NCI-H345 treated with DMSO at 0.1 percent for 48 hours (cell line): Measurements from ENCODE around the gene ATP2B2.

Source experiments
- DNase-seq: peaks from one replicate; lab custom pipeline; 2025; ENCODE audit not compliant: unreplicated experiment; lab: John Stamatoyannopoulos, UW

The ATP2B2 gene

DNA sequence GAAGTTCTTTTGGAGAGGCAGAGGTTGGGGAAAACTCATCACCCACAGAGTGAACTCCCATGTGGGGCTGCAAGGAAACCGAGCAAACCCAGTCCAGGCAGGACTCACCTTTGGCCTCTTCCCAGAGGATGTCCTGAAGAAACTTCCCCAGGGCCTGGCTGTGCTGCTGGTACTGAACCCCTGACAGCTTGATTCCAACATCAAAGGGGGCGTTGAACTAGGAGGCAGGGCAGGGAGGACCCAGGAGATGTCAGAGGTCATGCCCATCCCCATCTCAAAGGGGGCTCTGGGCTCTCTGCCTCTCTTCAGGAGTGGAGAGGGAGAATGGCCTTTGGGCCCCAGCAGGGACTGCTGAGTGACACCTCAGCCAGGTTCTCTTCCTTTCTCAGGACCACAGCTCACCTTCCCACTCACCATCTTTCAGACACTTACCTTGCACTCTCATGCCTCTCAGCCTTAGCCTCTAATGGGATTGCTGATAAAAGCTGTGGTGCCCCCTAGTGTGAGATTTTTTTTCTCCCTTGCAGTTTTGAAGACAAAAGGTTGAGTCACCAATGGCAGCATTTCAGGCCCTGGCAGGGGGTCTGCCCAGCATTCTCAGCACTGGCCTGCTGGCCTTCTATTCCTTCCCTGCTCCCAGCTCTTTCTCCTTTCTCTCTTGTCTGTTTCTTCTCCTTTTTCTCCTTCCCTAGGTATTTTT lies 218.6 kb downstream of the ATP2B2 start:
- DNase-seq = no peak

DNA sequence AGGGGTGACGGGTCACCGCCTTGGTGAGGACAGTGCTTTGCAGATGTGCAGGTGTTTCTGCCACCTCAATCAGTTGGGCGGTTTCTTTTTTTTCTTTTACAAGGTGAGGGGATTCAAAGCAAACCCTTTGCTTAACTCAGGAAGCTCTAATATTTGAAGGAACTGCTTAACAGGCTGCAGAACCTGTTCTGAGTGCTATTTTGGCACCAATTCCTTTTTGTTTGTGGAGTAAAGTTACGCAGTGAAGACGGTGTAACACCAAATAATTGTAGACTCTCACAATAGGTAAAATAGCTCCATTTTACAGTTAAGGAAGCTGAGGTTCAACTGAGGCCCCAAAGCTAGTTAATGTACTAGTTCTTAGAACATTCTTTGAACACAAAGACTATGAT lies 219.3 kb downstream of the ATP2B2 start:
- no peak for DNase-seq

DNA sequence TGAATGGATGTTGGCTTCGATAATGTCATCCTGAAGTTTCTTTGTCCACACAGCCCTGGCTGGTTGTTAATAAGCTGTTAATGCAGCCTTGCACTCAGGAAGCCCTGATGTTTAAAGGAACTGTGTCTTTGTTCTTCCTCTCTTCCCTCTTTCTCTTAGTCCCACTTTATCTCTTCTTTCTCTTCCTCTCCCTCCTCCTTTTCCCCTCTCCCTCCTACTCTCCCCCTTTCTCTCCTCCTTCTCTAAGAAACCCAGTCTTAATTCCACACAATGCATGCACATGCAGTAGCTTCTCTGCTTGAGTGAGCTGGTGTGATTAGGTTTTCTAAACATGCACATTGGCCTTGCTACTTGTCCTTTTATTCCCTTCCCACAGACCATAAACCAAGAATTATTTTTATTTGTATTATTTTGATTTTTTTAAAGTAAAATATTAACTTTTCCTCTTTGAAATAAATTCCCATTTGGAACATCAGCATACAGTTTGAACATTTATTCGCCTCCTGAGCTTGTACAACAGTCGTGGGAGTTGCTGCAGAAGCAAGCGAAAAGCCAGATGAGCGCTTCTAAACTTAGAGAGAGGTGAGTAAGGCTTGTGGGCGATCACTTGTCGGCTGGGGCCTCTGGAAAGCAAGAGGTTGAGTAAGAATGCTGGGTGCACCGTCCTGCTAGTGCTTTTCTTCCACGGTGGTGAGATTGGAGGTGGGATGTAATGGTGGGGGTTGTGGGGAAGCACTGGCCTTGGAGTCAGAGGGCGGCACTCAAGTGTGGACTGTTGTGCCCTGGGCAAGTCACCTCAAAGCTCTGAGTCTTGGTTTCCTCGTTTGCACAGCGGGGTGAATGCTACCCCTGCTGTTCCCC lies 219.9 kb downstream of the ATP2B2 start:
- DNase-seq = no peak

DNA sequence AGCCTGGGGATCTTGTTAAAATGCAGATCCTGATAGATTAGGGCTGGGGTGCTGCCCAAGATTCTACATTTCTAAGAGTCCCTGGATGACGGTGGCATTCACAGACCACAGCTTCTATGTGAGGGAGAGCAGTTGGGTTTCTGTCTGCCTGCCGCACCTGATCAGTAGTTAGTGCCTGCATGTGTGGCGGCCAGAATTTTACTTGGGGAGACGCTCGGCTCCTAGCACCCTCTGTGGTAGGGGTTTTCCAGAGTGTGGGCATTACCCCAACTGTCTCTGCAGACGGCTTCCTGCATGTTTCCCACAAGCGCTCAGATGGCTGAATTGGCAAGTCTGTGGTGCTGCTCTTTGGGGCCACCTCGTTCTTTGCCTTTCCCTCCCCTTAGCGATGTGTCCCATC lies 220.9 kb downstream of the ATP2B2 start:
- DNase-seq = no peak

DNA sequence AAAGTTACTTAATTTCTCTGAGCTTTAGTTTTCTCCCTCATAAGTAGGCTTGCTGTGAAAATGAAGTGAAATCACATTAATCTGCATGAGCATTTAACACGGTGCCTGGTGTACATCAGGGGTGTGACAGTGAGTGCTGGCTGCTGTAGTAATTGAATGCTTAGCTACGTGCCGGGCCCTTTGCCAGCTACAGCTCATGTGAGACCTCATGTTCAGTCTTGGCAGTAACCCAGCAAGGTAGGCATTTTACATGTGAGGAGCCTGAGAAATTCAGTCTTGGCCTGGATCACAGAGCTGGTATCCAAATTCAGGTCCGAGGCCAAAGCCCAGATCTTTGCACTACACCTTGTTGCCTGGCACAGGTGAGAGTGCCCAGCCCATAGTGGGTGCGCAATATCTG lies 221.7 kb downstream of the ATP2B2 start:
- no peak for DNase-seq

DNA sequence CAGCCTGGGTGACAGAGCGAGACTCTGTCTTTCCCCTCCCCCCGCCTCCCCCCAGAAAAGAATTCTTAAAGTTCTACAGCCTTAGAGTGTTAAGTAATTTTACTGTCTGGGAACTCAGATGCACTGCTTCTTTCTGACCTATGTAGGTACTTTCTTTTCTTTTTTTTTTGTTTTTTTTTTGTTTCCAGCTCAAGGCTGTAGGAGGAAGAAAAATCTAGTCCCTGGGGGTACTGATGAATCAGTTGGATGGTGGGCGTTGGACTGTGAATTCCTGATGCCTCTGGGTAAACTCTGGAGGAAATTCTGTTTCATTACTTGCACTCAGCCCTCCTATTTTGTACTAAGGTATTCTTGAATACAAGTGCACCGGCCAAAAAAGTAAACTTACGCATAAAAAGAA lies 223.4 kb downstream of the ATP2B2 start:
- DNase-seq = no peak

DNA sequence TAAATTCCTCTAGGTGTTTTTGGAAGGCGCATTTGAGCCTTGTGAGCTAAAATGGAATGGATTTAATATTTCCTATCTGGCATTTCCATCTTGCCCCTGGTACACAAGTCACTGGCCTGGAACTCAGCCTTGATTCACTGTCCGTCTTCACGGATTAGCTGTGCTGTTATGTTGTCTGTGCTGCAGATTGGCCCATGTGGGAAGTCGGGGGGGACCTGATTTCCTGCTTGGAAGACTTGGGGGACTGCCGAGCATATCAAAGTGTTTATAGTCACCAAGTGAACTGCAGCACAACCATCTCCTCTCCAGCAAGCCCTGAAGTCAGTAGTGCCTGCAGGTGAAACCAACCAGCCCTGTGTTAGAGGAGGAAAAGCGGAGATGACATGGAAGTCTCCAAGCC lies 224.8 kb downstream of the ATP2B2 start:
- no peak for DNase-seq

DNA sequence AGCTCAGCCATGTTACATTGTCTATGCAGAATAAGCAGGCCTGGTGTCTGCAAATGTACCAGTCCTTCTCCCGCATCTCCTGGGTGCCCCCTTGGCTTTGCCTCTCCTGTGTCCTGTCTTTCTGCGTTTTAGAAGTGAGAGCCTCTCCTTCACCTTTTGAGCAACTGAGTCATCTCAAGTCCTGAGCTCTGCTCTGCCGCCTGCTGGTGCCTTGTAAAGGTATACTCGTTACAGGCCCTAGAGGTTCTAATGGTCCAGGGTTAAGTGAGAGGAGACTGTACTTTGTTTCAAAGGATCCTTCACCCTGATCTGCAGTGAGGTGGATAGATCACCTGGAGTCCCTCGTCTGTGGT lies 225.2 kb downstream of the ATP2B2 start:
- DNase-seq = no peak

DNA sequence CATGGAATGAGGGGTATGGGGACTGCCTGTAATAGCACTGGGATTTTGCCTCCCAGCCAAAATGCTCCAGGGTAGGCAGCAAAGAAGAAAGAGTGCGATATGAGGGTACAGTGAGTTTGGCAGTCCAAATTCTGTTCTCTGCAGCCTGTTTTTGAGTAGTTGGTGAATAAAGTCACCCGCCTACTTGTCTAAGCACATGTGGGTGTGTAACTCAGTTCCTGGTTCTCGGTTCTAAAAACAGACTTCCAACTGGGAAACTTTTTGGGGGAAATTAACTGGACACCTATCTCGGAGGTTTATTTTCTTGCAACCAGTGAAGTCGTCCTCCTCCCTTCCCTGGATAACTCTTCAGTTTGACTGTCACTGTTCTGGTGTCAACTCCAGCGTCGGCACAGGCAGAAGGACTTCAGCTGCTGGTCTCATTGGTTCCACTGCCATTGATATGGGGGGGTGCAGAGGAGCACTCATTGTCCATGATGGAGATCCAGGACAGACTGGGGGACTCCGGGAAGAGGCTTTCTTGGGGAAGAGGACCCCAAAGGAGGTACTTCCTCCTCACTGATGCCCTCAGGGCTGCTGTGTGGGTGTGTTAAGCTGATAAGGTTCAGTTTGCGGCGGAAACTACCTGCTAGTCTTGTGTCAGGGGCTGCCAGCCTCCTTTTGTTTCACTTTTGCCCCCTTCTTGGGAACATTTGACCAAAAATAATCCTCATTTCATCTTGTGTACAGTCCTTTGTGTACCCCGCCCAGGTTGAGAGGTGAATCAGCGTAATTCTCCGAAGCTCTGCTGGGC lies 225.8 kb downstream of the ATP2B2 start:
- no peak for DNase-seq

DNA sequence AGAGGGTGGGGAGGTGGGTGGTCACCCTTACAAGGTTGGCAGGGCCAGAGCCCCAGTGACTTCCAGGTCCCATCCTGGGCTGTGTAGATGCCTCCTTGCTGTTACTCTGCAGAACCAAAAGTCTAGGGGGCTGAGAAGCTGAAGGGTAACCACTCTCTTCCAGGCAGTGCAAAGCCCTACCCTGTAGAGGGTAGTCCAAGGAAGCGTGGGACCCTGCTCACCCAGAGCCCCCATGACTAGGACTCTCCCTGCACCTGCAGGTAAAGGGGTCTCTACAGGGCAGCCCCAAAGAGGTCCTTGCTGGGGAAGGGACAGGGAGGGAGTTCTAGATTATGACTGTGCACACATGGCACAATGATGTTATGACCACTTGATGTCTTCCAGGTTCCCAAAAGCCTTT lies 226.9 kb downstream of the ATP2B2 start:
- DNase-seq = no peak

DNA sequence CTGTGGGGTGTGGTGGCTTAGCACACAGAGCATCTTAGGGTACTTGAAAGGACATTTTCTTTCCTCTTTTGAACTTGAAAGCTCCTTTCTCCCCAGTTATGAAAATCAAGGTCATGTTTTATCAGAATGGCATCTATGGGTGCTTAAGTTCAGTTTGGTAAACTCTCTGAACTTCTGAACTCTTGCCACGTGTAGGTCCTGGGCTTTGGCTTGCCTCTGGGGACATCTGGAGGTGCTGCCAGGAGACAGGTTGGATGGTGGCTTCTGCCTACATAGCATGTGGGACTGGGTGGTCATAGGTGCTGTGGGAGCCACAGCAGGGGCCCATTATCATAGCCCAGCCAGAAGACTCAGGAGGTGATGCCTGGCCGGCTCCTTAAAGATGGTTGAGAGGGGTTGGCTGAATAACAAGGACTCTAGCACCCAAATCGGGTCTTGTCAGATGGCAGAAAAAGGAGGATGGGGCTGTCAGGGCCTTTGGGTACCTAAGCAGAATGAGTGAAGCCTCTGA lies 228.2 kb downstream of the ATP2B2 start:
- no peak for DNase-seq

DNA sequence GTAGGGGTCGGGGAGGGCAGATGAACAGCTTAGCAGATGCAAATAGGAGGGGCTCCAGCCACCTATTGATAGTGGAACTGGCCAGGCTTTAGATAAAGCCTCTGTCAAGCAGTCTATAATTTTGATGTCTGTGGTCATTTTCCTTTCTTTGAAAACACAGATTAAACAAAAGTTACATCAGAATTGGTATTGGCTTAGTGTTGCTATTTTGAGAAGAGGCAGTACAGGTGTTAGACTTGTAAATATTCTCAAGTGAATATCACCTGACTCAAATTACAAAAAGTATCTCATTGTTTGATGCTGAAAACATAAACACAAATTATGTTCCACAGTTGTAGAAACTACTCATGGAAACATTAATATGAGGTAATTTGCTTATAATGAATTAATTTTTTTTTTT lies 230.8 kb downstream of the ATP2B2 start:
- DNase-seq = no peak
